Mesenchymal stem cell (in vitro differentiated cells and primary cell): ENCODE data around the gene KANSL3.

ENCODE experiments used
- DNase-seq: peaks from one replicate; pipeline ENCODE4 v3.0.0-alpha.2; 2013
- H2AFZ ChIP-seq: one replicate; pipeline ENCODE4 v1.6.1; 2013; ENCODE audit warnings: low read depth, mild to moderate bottlenecking, control low read depth, inconsistent platforms, low read length, moderate library complexity
- H2AK5ac ChIP-seq: 2 replicates; pipeline ENCODE4 v1.6.1; 2013; ENCODE audit warnings: low read length, moderate library complexity, mild to moderate bottlenecking, inconsistent platforms; ENCODE audit not compliant: severe bottlenecking
- H2BK120ac ChIP-seq: one replicate; pipeline ENCODE4 v1.6.1; 2013; ENCODE audit warnings: low read depth, mild to moderate bottlenecking, inconsistent platforms, low read length, moderate library complexity
- H2BK12ac ChIP-seq, 2 experiments: one replicate each; pipeline ENCODE4 v1.6.1; 2013; ENCODE audit warnings: inconsistent platforms in 2 of 2, low read length in 2 of 2, mild to moderate bottlenecking in 2 of 2, moderate library complexity in 2 of 2, control low read depth in 1 of 2
- H2BK15ac ChIP-seq: one replicate; pipeline ENCODE4 v1.6.1; 2013; ENCODE audit warnings: mild to moderate bottlenecking, low read depth, inconsistent platforms; ENCODE audit not compliant: poor library complexity, severe bottlenecking
- H2BK5ac ChIP-seq: 2 replicates; pipeline ENCODE4 v1.6.1; 2013; ENCODE audit warnings: low read depth, mild to moderate bottlenecking, low read length, control low read depth, inconsistent platforms; ENCODE audit not compliant: poor library complexity, severe bottlenecking
- H3K14ac ChIP-seq, 2 experiments: one replicate each; pipeline ENCODE4 v1.6.1; 2013; ENCODE audit warnings: inconsistent platforms in 2 of 2, low read length in 2 of 2, control low read depth in 1 of 2, mild to moderate bottlenecking in 1 of 2, moderate library complexity in 1 of 2
- H3K18ac ChIP-seq, 2 experiments: one replicate each; pipeline ENCODE4 v1.6.1; 2013; ENCODE audit warnings: inconsistent platforms in 2 of 2, low read length in 2 of 2, control low read depth in 1 of 2, low read depth in 1 of 2, mild to moderate bottlenecking in 1 of 2
- H3K23ac ChIP-seq, 2 experiments: one replicate each; pipeline ENCODE4 v1.6.1; 2013; ENCODE audit warnings: inconsistent platforms in 2 of 2, low read length in 2 of 2, mild to moderate bottlenecking in 2 of 2, moderate library complexity in 2 of 2, control low read depth in 1 of 2
- H3K27ac ChIP-seq: 2 replicates; pipeline ENCODE4 v1.5.1; 2013; ENCODE audit warnings: mild to moderate bottlenecking, moderate library complexity, low read length, control low read depth, inconsistent platforms; ENCODE audit not compliant: poor library complexity, severe bottlenecking
- H3K27me3 ChIP-seq, 2 experiments: 2 replicates each; pipeline versions ENCODE4 v1.6.1 to v1.7.0; 2013; ENCODE audit warnings: low read length in 2 of 2, mild to moderate bottlenecking in 2 of 2, moderate library complexity in 2 of 2, control low read depth in 1 of 2, inconsistent platforms in 1 of 2; ENCODE audit not compliant: control insufficient read depth in 1 of 2, insufficient read depth in 1 of 2
- H3K36me3 ChIP-seq, 2 experiments: 2 replicates each; pipeline versions ENCODE4 v1.6.1 to v1.7.0; 2013; ENCODE audit warnings: low read length in 2 of 2, control low read depth in 1 of 2, inconsistent platforms in 1 of 2, low read depth in 1 of 2, mild to moderate bottlenecking in 1 of 2; ENCODE audit not compliant: insufficient read depth in 2 of 2, control insufficient read depth in 1 of 2
- H3K4ac ChIP-seq, 2 experiments: one replicate each; pipeline ENCODE4 v1.6.1; 2013; ENCODE audit warnings: inconsistent platforms in 2 of 2, low read length in 2 of 2, mild to moderate bottlenecking in 2 of 2, moderate library complexity in 2 of 2, control low read depth in 1 of 2, low read depth in 1 of 2
- H3K4me1 ChIP-seq: 2 replicates; pipeline ENCODE4 v1.6.1; 2013; ENCODE audit warnings: low read depth, low read length, control low read depth; ENCODE audit not compliant: control insufficient read depth, insufficient read depth
- H3K4me2 ChIP-seq: 2 replicates; pipeline ENCODE4 v1.6.1; 2013; ENCODE audit warnings: low read length, mild to moderate bottlenecking, inconsistent platforms; ENCODE audit not compliant: poor library complexity, severe bottlenecking
- H3K4me3 ChIP-seq, 2 experiments: 2 replicates each; pipeline versions ENCODE4 v1.5.1 to v1.7.0; 2013; ENCODE audit warnings: low read length in 2 of 2, mild to moderate bottlenecking in 2 of 2, control low read depth in 1 of 2, low read depth in 1 of 2; ENCODE audit not compliant: insufficient read depth in 1 of 2
- H3K79me1 ChIP-seq: replicated peaks from 2 replicates; pipeline ENCODE4 v1.6.1; 2013; ENCODE audit warnings: mild to moderate bottlenecking, control low read depth, low read length, inconsistent platforms; ENCODE audit not compliant: poor library complexity, severe bottlenecking
- H3K9ac ChIP-seq: 2 replicates; pipeline ENCODE4 v1.7.0; 2013; ENCODE audit warnings: mild to moderate bottlenecking, low read length, moderate library complexity
- H3K9me3 ChIP-seq: 2 replicates; pipeline ENCODE4 v1.7.0; 2013; ENCODE audit warnings: mild to moderate bottlenecking, low read length; ENCODE audit not compliant: control insufficient read depth
- H4K8ac ChIP-seq: one replicate; pipeline ENCODE4 v1.6.1; 2013; ENCODE audit warnings: inconsistent platforms, mild to moderate bottlenecking, low read length, moderate library complexity
- H4K91ac ChIP-seq: one replicate; pipeline ENCODE4 v1.6.1; 2013; ENCODE audit warnings: mild to moderate bottlenecking, low read length, inconsistent platforms
- WGBS: methylation state at CpG from one replicate; pipeline ENCODE4 v1.1.7; 2013; ENCODE audit warnings: mixed read lengths; 5-methylcytosine and 5-hydroxymethylcytosine counted together

The KANSL3 gene

GRCh38 chr2:96680561-96681141 lies 42.5 kb upstream of the KANSL3 start:
- no peaks in the 10 kb centered on the region for H3K9me3 ChIP-seq
- no peak overlapping the region for H3K27ac ChIP-seq
- peaks cover 7 to 42% of the 10 kb centered on the region in 2 experiments for H3K27me3 ChIP-seq
- DNase-seq = no peak
- no peaks in the 10 kb centered on the region for H3K79me1 ChIP-seq
- no peak overlapping the region for H3K4ac ChIP-seq
- WGBS = 77% methylated on average over 2 of the region's 5 CpGs
- no peak overlapping the region for H2BK120ac ChIP-seq
- H4K91ac ChIP-seq = no peak overlapping the region
- no peak overlapping the region for H4K8ac ChIP-seq
- no peak overlapping the region for H3K4me3 ChIP-seq
- no peak overlapping the region for H2BK12ac ChIP-seq
- H3K18ac ChIP-seq = no peak overlapping the region
- no peak overlapping the region for H3K4me2 ChIP-seq
- H2BK15ac ChIP-seq = no peak overlapping the region
- H3K14ac ChIP-seq = no peak overlapping the region
- no peak overlapping the region for H2AK5ac ChIP-seq
- H3K9ac ChIP-seq = no peak overlapping the region
- no peak overlapping the region for H2AFZ ChIP-seq
- H3K4me1 ChIP-seq = peaks cover 10% of the 10 kb centered on the region
- no peaks in the 10 kb centered on the region for H3K36me3 ChIP-seq
- H3K23ac ChIP-seq = no peak overlapping the region
- no peak overlapping the region for H2BK5ac ChIP-seq

- no peak overlapping the region for H3K4me2 ChIP-seq
- no peaks in the 10 kb centered on the region for H3K36me3 ChIP-seq
- peaks cover 0 to 34% of the 10 kb centered on the region in 2 experiments for H3K27me3 ChIP-seq
- no peaks in the 10 kb centered on the region for H3K9me3 ChIP-seq
- H2AK5ac ChIP-seq = no peak overlapping the region
- H3K4me1 ChIP-seq = peaks cover 2% of the 10 kb centered on the region
- H2AFZ ChIP-seq = no peak overlapping the region
- H3K79me1 ChIP-seq = no peaks in the 10 kb centered on the region
- no peak overlapping the region for H3K4me3 ChIP-seq
- H4K8ac ChIP-seq = no peak overlapping the region
- H3K14ac ChIP-seq = no peak overlapping the region
- H3K18ac ChIP-seq = peak overlapping the region in 1 of 2 experiments; percentile 28
- 72% methylated on average over 9 of the region's 9 CpGs for WGBS
- H2BK120ac ChIP-seq = no peak overlapping the region
- H2BK12ac ChIP-seq = no peak overlapping the region
- no peak overlapping the region for H3K27ac ChIP-seq
- DNase-seq = no peak
- no peak overlapping the region for H3K23ac ChIP-seq
- no peak overlapping the region for H2BK15ac ChIP-seq
- no peak overlapping the region for H4K91ac ChIP-seq
- no peak overlapping the region for H3K9ac ChIP-seq
- no peak overlapping the region for H3K4ac ChIP-seq
- no peak overlapping the region for H2BK5ac ChIP-seq
These were observed 41.7 kb upstream of the KANSL3 start for GRCh38 chr2:96679848-96680247.

GRCh38 chr2:96669539-96670215 lies 31.6 kb upstream of the KANSL3 start:
- peaks cover 11 to 24% of the 10 kb centered on the region in 2 experiments for H3K27me3 ChIP-seq
- H2BK12ac ChIP-seq = no peak overlapping the region
- no peak overlapping the region for H2AK5ac ChIP-seq
- H3K79me1 ChIP-seq = no peaks in the 10 kb centered on the region
- H3K9me3 ChIP-seq = no peaks in the 10 kb centered on the region
- H3K14ac ChIP-seq = no peak overlapping the region
- H2AFZ ChIP-seq = no peak overlapping the region
- H3K4ac ChIP-seq = no peak overlapping the region
- no peak overlapping the region for H4K91ac ChIP-seq
- no peak overlapping the region for H3K23ac ChIP-seq
- no peak overlapping the region for H2BK5ac ChIP-seq
- peaks cover 5% of the 10 kb centered on the region for H3K4me1 ChIP-seq
- no peak overlapping the region for H2BK120ac ChIP-seq
- DNase-seq = no peak
- H3K4me3 ChIP-seq = no peak overlapping the region
- H4K8ac ChIP-seq = no peak overlapping the region
- no peak overlapping the region for H3K9ac ChIP-seq
- 88% methylated on average over 15 of the region's 15 CpGs for WGBS
- H3K36me3 ChIP-seq = no peaks in the 10 kb centered on the region
- no peak overlapping the region for H2BK15ac ChIP-seq
- H3K18ac ChIP-seq = no peak overlapping the region
- no peak overlapping the region for H3K27ac ChIP-seq
- no peak overlapping the region for H3K4me2 ChIP-seq

GRCh38 chr2:96668771-96669170 lies 30.7 kb upstream of the KANSL3 start:
- Histone ChIP-seq H3K14ac (no peak overlapping the region), H3K9ac (no peak overlapping the region), H2BK120ac (no peak overlapping the region), H3K9me3 (no peaks in the 10 kb centered on the region), H3K4me2 (no peak overlapping the region), H3K27me3 (peaks cover 10 to 24% of the 10 kb centered on the region in 2 experiments), H3K18ac (no peak overlapping the region), H3K4me1 (peaks cover 5% of the 10 kb centered on the region), H3K23ac (no peak overlapping the region), H2AFZ (no peak overlapping the region), H3K79me1 (no peaks in the 10 kb centered on the region), H4K8ac (no peak overlapping the region), H2BK12ac (no peak overlapping the region), H3K4me3 (no peak overlapping the region), H2BK5ac (no peak overlapping the region), H2BK15ac (peak overlapping the region; percentile 55), H3K4ac (no peak overlapping the region), H2AK5ac (peak overlapping the region; percentile 8), H3K36me3 (no peaks in the 10 kb centered on the region), H4K91ac (no peak overlapping the region), H3K27ac (no peak overlapping the region)
- 80% methylated on average over 11 of the region's 11 CpGs for WGBS
- DNase-seq = no peak
